Measurements from ENCODE around the gene S1PR1.

S1PR1 gene

GRCh38 chr1:101247404-101248287, 10.8 kb downstream of the S1PR1 start:
- no peak for TF ChIP-seq EGR1 (IDR thresholded peaks at IDR 0.05)
- TF ChIP-seq TCF12 (IDR thresholded peaks at IDR 0.05; ENCODE audit: low read depth), result no peak
- no peak for TF ChIP-seq USF1 (IDR thresholded peaks at IDR 0.05)
- no peak for TF ChIP-seq MAX (IDR thresholded peaks at IDR 0.05)
- TF ChIP-seq EP300 (IDR thresholded peaks at IDR 0.05; ENCODE audit: borderline replicate concordance), result no peak

- TF ChIP-seq CREB1 (IDR thresholded peaks at IDR 0.05; ENCODE audit: low read depth) (no peak), TEAD4 (IDR thresholded peaks at IDR 0.05) (no peak), CEBPB (IDR thresholded peaks at IDR 0.05) (no peak), REST (IDR thresholded peaks at IDR 0.05; ENCODE audit: low read depth) (no peak), TAF1 (IDR thresholded peaks at IDR 0.05; ENCODE audit: low read depth) (no peak), MAX (IDR thresholded peaks at IDR 0.05) (no peak)
Observed at GRCh38 chr1:101250222-101250621, 13.4 kb downstream of the S1PR1 start.

GRCh38 chr1:101250656-101251272, 13.9 kb downstream of the S1PR1 start:
- TF ChIP-seq MAX (IDR thresholded peaks at IDR 0.05) (no peak), EGR1 (IDR thresholded peaks at IDR 0.05) (no peak), YY1 (IDR thresholded peaks at IDR 0.05; ENCODE audit: low read depth) (no peak), USF1 (IDR thresholded peaks at IDR 0.05) (no peak), ZBTB7A (IDR thresholded peaks at IDR 0.05; ENCODE audit: low read depth) (no peak), FOXM1 (IDR thresholded peaks at IDR 0.05; ENCODE audit: borderline replicate concordance, low read depth) (no peak), CEBPB (IDR thresholded peaks at IDR 0.05) (no peak), CREB1 (IDR thresholded peaks at IDR 0.05; ENCODE audit: low read depth) (no peak), NFIC (IDR thresholded peaks at IDR 0.05) (no peak), RAD21 (IDR thresholded peaks at IDR 0.05; ENCODE audit: low read depth) (no peak), TCF12 (IDR thresholded peaks at IDR 0.05; ENCODE audit: low read depth) (no peak), REST (IDR thresholded peaks at IDR 0.05; ENCODE audit: low read depth) (no peak)

- TF ChIP-seq YY1 (IDR thresholded peaks at IDR 0.05; ENCODE audit: low read depth) (no peak), EGR1 (IDR thresholded peaks at IDR 0.05) (no peak), MAX (IDR thresholded peaks at IDR 0.05) (no peak), CEBPB (IDR thresholded peaks at IDR 0.05) (no peak), TCF12 (IDR thresholded peaks at IDR 0.05; ENCODE audit: low read depth) (no peak), TEAD4 (IDR thresholded peaks at IDR 0.05) (no peak), REST (IDR thresholded peaks at IDR 0.05; ENCODE audit: low read depth) (no peak), ZBTB7A (IDR thresholded peaks at IDR 0.05; ENCODE audit: low read depth) (no peak), EP300 (IDR thresholded peaks at IDR 0.05; ENCODE audit: borderline replicate concordance) (no peak), TAF1 (IDR thresholded peaks at IDR 0.05; ENCODE audit: low read depth) (no peak), FOXM1 (IDR thresholded peaks at IDR 0.05; ENCODE audit: borderline replicate concordance, low read depth) (no peak), USF1 (IDR thresholded peaks at IDR 0.05) (no peak), CREB1 (IDR thresholded peaks at IDR 0.05; ENCODE audit: low read depth) (no peak)
Observed at GRCh38 chr1:101251504-101251903, 14.7 kb downstream of the S1PR1 start.
